HG03064 (cell line): ENCODE results near the gene ORM2.

Experiments
- ATAC-seq: cut with Tn5 transposase; IDR thresholded peaks from one replicate; pipeline ENCODE4 v1.9.1; 2021; ENCODE audit warnings: low read depth; ENCODE audit not compliant: unreplicated experiment

ORM2 gene

GRCh38 chr9:114346146-114346545 lies 16.5 kb downstream of the ORM2 start:
- ATAC-seq = no peak

- no peak for ATAC-seq
Observed at GRCh38 chr9:114347675-114348074, 18.0 kb downstream of the ORM2 start.

GRCh38 chr9:114348261-114348905 lies 18.7 kb downstream of the ORM2 start:
- ATAC-seq = no peak

GRCh38 chr9:114348906-114349482 lies 19.3 kb downstream of the ORM2 start:
- peak; percentile 90 for ATAC-seq

- ATAC-seq = no peak
Observed at GRCh38 chr9:114349713-114350480, 20.2 kb downstream of the ORM2 start.

- no peak for ATAC-seq
Observed at GRCh38 chr9:114350636-114351401, 21.1 kb downstream of the ORM2 start.

GRCh38 chr9:114351932-114352331 lies 22.3 kb downstream of the ORM2 start:
- ATAC-seq = no peak

GRCh38 chr9:114355821-114356220 lies 26.2 kb downstream of the ORM2 start:
- ATAC-seq = no peak

- no peak for ATAC-seq
Observed at GRCh38 chr9:114356792-114357191, 27.1 kb downstream of the ORM2 start.

GRCh38 chr9:114357360-114357759 lies 27.7 kb downstream of the ORM2 start:
- no peak for ATAC-seq

GRCh38 chr9:114357911-114358328 lies 28.3 kb downstream of the ORM2 start:
- ATAC-seq = no peak

GRCh38 chr9:114359801-114360200 lies 30.1 kb downstream of the ORM2 start:
- no peak for ATAC-seq

GRCh38 chr9:114361542-114361941 lies 31.9 kb downstream of the ORM2 start:
- ATAC-seq = no peak

GRCh38 chr9:114362394-114362793 lies 32.7 kb downstream of the ORM2 start:
- ATAC-seq = no peak

- no peak for ATAC-seq
Observed at GRCh38 chr9:114363424-114363823, 33.8 kb downstream of the ORM2 start.

GRCh38 chr9:114364134-114365041 lies 34.7 kb downstream of the ORM2 start:
- ATAC-seq = no peak

- no peak for ATAC-seq
Observed at GRCh38 chr9:114365194-114365593, 35.5 kb downstream of the ORM2 start.

GRCh38 chr9:114366334-114367128 lies 36.9 kb downstream of the ORM2 start:
- ATAC-seq = peak; percentile 45

GRCh38 chr9:114367366-114367765 lies 37.7 kb downstream of the ORM2 start:
- ATAC-seq = no peak
